AG10803 (cell line): ENCODE results near the gene SPP1.

Experiments
- DNase-seq: peaks from one replicate; pipeline ENCODE4 v3.0.0; 2010; ENCODE audit warnings: low read depth
- H3K4me3 ChIP-seq: 2 replicates; pipeline ENCODE4 v1.5.1; 2011; ENCODE audit warnings: mild to moderate bottlenecking, low read length, control low read depth
- TF ChIP-seq, protein P1 (sequence below): conservative IDR thresholded peaks from 2 replicates; pipeline ENCODE4 v1.5.1; 2011; ENCODE audit warnings: mild to moderate bottlenecking, low read length, control low read depth, inconsistent platforms

Gene SPP1

DNA sequence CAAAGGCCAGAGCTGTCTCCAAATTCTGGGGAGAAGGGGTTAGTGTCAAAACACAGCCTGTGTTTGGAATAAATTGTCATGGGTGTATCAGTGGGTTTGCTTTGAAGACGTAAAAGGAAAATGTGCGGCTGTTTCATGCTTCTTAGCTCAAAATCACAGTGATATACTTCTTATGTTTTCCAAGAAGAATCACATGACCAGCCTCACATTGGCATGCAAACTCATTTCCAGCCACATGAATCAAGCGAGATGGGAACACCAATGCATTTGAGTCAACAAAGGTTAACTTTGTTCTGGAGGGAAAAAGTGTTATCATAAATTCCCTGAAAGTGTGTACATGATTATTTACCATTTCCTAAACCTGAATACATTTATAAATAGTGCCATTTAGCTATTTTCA is 19.0 kb upstream of the SPP1 start:
- no peak overlapping the region for H3K4me3 ChIP-seq
- TF ChIP-seq, protein P1, sequence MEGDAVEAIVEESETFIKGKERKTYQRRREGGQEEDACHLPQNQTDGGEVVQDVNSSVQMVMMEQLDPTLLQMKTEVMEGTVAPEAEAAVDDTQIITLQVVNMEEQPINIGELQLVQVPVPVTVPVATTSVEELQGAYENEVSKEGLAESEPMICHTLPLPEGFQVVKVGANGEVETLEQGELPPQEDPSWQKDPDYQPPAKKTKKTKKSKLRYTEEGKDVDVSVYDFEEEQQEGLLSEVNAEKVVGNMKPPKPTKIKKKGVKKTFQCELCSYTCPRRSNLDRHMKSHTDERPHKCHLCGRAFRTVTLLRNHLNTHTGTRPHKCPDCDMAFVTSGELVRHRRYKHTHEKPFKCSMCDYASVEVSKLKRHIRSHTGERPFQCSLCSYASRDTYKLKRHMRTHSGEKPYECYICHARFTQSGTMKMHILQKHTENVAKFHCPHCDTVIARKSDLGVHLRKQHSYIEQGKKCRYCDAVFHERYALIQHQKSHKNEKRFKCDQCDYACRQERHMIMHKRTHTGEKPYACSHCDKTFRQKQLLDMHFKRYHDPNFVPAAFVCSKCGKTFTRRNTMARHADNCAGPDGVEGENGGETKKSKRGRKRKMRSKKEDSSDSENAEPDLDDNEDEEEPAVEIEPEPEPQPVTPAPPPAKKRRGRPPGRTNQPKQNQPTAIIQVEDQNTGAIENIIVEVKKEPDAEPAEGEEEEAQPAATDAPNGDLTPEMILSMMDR: no peak
- DNase-seq: no peak

DNA sequence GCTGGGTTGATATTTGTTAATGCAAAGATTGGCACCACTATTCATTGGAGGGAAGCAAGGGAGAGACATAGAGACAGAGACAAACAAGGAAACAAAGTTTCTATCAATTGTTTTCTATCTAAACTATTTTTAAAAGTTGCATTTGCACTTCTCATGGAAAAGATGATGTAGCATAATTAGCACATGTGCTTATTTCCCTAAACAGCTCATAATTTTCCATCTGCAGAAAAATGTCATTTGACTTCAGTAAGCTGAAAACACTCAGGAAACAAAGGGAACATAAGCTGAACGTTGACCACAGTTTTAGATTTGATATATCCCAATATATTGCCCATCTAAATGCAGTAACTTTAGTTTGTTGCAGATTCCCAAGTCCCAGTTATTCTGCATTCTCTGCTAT is 18.5 kb upstream of the SPP1 start:
- TF ChIP-seq, protein P1: no peak
- H3K4me3 ChIP-seq: no peak overlapping the region

DNA sequence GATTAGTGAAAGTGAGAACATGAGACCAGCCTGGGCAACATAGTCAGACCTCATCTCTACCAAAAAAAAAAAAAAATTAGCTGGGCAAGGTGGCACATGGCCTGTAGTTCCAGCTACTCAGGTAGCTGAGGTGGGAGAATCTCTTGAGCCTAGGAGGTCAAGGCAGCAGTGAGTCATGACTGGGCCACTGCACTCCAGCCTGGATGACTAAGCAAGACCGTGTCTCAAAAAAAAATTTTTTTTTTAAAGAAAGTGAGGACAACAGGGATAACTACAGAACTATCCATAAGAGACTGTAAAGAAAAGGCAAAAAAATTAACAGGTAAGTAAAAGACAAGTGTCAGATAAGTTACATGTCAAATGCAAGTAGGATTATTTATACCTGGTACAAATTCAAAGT is 13.5 kb upstream of the SPP1 start:
- peak; percentile 39 for DNase-seq
- TF ChIP-seq, protein P1: no peak
- no peak overlapping the region for H3K4me3 ChIP-seq

More for the DNA sequence above, 18.5 kb upstream of the SPP1 start:
- DNase-seq: no peak

DNA sequence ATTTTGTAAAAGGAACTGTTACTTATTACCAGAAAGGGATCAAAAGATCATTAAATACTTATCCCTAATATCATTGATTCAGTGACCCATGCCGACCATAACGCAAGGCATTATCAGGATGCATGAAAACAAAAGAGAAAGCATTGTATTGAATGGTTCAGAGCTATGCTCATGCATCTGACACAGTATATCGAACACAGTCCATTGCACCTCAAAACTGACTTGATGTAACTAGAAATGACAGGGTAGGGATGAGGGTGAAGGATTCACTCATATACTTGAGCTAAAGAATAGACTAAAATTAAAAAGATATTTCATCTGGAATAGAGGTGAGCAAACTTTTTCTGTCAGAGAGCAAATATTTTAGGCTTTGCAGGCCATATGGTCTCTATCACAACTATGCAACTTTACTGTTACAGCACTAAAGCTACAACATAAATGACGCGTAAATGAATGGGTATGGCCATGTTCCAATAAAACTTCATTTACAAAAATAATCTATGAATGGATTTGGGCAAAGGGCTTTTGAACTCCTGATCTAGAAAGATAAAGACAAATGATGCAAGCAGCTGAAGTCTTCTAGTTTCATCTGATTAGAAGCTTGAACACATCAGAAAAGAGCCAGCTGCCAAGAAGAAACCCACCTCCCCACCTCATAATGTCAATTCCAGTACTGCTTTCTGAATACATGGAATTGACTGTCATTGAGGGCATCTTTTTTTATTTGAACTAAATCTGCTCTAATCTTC is 12.9 kb upstream of the SPP1 start:
- TF ChIP-seq, protein P1: no peak
- DNase-seq: no peak

DNA sequence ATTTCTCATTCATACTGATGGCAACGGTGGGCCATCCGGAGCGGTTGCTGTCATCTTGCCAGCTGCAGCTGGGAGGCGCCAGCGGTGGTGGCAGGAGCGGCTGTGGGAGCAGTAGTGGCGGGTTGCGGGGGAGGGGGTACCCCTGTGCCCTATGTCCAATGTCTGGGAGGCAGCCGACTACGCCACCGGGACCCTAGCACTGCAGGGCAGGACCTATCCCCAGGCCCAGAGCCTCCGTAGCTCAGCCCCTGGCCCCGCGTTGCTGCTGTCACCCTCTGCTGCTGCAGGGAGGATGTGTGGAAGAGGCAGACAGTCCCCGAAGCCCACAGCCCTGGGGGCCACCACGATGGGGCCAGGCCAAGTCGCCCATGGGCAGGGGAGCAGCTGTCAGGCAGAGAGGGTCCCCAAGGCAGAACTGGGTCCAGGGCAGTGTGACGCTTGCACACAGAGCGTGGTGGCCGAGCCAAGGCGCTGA is 10.0 kb upstream of the SPP1 start:
- H3K4me3 ChIP-seq: no peak overlapping the region
- no peak for DNase-seq
- TF ChIP-seq, protein P1: no peak

More for the DNA sequence above, 12.9 kb upstream of the SPP1 start:
- H3K4me3 ChIP-seq: no peak overlapping the region

DNA sequence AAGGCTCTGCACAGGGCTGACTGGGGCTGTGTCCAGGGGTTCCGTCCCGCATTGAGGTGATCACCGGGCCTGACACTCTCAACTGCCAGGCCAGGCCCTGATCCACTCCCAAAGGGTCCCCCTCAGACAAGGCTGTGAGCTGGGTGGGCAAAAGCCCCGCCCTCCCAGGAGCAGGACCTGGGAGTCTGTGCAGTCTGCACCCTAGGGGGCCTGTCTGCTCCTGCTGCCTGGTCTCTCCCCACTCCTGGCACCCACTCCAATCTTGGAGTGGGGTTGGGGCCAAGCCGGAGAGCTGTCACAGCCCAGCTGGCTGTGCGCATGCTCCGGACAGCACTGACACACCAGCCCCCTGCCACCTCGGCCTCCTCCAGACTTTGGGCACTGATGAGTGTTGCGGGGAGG is 9.4 kb upstream of the SPP1 start:
- DNase-seq: no peak
- no peak overlapping the region for H3K4me3 ChIP-seq
- TF ChIP-seq, protein P1: no peak

DNA sequence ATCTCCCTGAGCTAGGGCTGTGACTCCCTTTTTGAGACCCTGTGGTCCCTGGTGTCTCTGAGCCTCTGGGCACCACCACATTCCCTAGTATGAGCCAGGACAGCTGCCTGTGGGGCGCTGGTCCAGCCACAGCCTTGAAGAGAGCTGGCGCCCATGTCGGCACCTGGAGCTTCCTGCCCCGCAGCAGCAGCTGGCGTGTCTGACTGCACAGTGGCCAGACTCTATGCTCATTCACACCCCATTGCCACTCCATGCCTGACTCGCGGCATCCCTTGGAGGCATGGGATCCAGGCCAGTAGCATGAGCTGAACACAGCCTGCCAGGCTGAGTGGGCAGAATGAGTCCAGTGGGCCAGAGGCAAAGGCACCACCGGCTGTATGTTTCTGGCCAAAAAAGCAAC is 8.3 kb upstream of the SPP1 start:
- no peak overlapping the region for H3K4me3 ChIP-seq

More for the DNA sequence above, 8.3 kb upstream of the SPP1 start:
- TF ChIP-seq, protein P1: no peak
- no peak for DNase-seq
